GM18867 (cell line): ENCODE data around the gene CTF1.
"Not testable (repeated sequence)": the region's sequence is repeated elsewhere in the genome, so short reads cannot be mapped to it uniquely, and the experiment has no call there.

Experiments
- ATAC-seq: cut with Tn5 transposase; IDR thresholded peaks from one replicate; pipeline ENCODE4 v1.9.1; 2021; ENCODE audit warnings: mild to moderate bottlenecking, moderate library complexity; ENCODE audit not compliant: unreplicated experiment

CTF1 gene

GRCh38 chr16:30887927-30888326, 8.5 kb upstream of the CTF1 start:
- ATAC-seq = no peak

GRCh38 chr16:30888856-30889499, 7.4 kb upstream of the CTF1 start:
- no peak for ATAC-seq

- no peak for ATAC-seq
These were observed 6.7 kb upstream of the CTF1 start for GRCh38 chr16:30889721-30890120.

GRCh38 chr16:30891043-30891823, 5.2 kb upstream of the CTF1 start:
- not testable (repeated sequence) for ATAC-seq

GRCh38 chr16:30892670-30893416, 3.6 kb upstream of the CTF1 start:
- no peak for ATAC-seq

- ATAC-seq = no peak
These were observed 3.0 kb upstream of the CTF1 start for GRCh38 chr16:30893417-30893743.

GRCh38 chr16:30893744-30894539, 2.5 kb upstream of the CTF1 start, which contains the start of gene BCL7C:
TSS of gene BCL7C (minus strand) at chr16:30894077. CDS start at chr16:30893944, 133 bp downstream.
- ATAC-seq = peak; percentile 75

- ATAC-seq = no peak
These were observed 1.7 kb upstream of the CTF1 start for GRCh38 chr16:30894540-30895368.

GRCh38 chr16:30895627-30896260, 670 bp upstream of the CTF1 start:
- ATAC-seq = no peak

GRCh38 chr16:30896889-30897733, 697 bp downstream of the CTF1 start:
- no peak for ATAC-seq

GRCh38 chr16:30899794-30900193, 3.4 kb downstream of the CTF1 start:
- ATAC-seq = no peak

GRCh38 chr16:30900588-30900987, 4.2 kb downstream of the CTF1 start:
- ATAC-seq = no peak

- no peak for ATAC-seq
These were observed 5.0 kb downstream of the CTF1 start for GRCh38 chr16:30901201-30902028.

GRCh38 chr16:30902029-30902972, 5.9 kb downstream of the CTF1 start:
- ATAC-seq = peak; percentile 63

GRCh38 chr16:30903002-30903401, 6.6 kb downstream of the CTF1 start:
- no peak for ATAC-seq

GRCh38 chr16:30903596-30903995, 7.2 kb downstream of the CTF1 start:
- ATAC-seq = no peak
